WTC11 (cell line): ENCODE data around the gene MRPS22. TPM values are rescaled to one million over a fixed set of nuclear protein-coding genes. Genes with fewer than 3 reads are reported as not detected.

Experiments
- ATAC-seq: fragments of 200-7000 bp; cut with Tn5 transposase; 2 replicates; pipeline ENCODE4 v1.10.0; 2021; ENCODE audit warnings: mild to moderate bottlenecking, moderate library complexity
- CTCF ChIA-PET: fragments of 300-600 bp; sonication (Branson Sonifier 250); formaldehyde crosslinking; loops from one replicate; lab custom pipeline; 2021; ENCODE audit warnings: antibody characterized with exemption; lab: Charles Lee
- POLR2A ChIA-PET: fragments of 350-600 bp; sonication (Branson Sonifier 250); formaldehyde crosslinking; loops from one replicate; lab custom pipeline; 2021; ENCODE audit warnings: antibody characterized with exemption; lab: Charles Lee
- DNase-seq: peaks from one replicate; pipeline ENCODE4 v3.0.0; 2021; ENCODE audit warnings: low spot score
- H3K27ac Mint-ChIP-seq: 2 replicates; pipeline ENCODE4 v1.8.0; 2021; ENCODE audit warnings: mixed read lengths
- H3K27me3 Mint-ChIP-seq: 2 replicates; pipeline ENCODE4 v1.8.0; 2021; ENCODE audit warnings: low read depth, mild to moderate bottlenecking, moderate library complexity, mixed read lengths
- H3K36me3 Mint-ChIP-seq: 2 replicates; pipeline ENCODE4 v1.8.0; 2021; ENCODE audit warnings: mixed read lengths
- H3K4me1 Mint-ChIP-seq: 2 replicates; pipeline ENCODE4 v1.8.0; 2022; ENCODE audit warnings: mixed read lengths
- H3K4me3 Mint-ChIP-seq: 2 replicates; pipeline ENCODE4 v1.8.0; 2021; ENCODE audit warnings: mild to moderate bottlenecking, moderate library complexity, mixed read lengths
- H3K9me3 Mint-ChIP-seq: 2 replicates; pipeline ENCODE4 v1.8.0; 2021; ENCODE audit warnings: mixed read lengths
- AFF4 ChIP-seq: sonication (generic); formaldehyde crosslinking; IDR thresholded peaks from 2 replicates; pipeline ENCODE4 v1.8.1; 2023; ENCODE audit warnings: mild to moderate bottlenecking, missing genetic modification reagents, borderline replicate concordance
- ARID4B ChIP-seq: sonication (generic); formaldehyde crosslinking; IDR thresholded peaks from 2 replicates; pipeline ENCODE4 v1.8.0; 2023; ENCODE audit warnings: missing genetic modification reagents, mild to moderate bottlenecking, borderline replicate concordance
- CREM ChIP-seq: sonication (generic); formaldehyde crosslinking; IDR thresholded peaks from 2 replicates; pipeline ENCODE4 v1.8.1; 2022; ENCODE audit warnings: mild to moderate bottlenecking, missing genetic modification reagents, moderate library complexity
- CTCF ChIP-seq: fragments of 200-600 bp; IDR thresholded peaks from 2 replicates; pipeline ENCODE4 v1.8.0; 2022; ENCODE audit warnings: antibody characterized with exemption
- EMX1 ChIP-seq: fragments of 250-450 bp; sonication (Bioruptor Pico); IDR thresholded peaks from 2 replicates; pipeline ENCODE4 v1.8.0; 2021; ENCODE audit warnings: mild to moderate bottlenecking
- ETV6 ChIP-seq: sonication (generic); formaldehyde crosslinking; IDR thresholded peaks from 2 replicates; pipeline ENCODE4 v1.8.1; 2022; ENCODE audit warnings: mild to moderate bottlenecking, missing genetic modification reagents
- FOXK1 ChIP-seq: sonication (generic); formaldehyde crosslinking; IDR thresholded peaks from 2 replicates; pipeline ENCODE4 v1.8.0; 2022; ENCODE audit warnings: mild to moderate bottlenecking, moderate library complexity, missing genetic modification reagents
- HMGXB4 ChIP-seq: sonication (generic); formaldehyde crosslinking; IDR thresholded peaks from 2 replicates; pipeline ENCODE4 v1.8.1; 2023; ENCODE audit warnings: mild to moderate bottlenecking, moderate library complexity, missing genetic modification reagents
- JAZF1 ChIP-seq: fragments of 250-450 bp; sonication (Bioruptor Pico); IDR thresholded peaks from 2 replicates; pipeline ENCODE4 v1.9.0; 2021; ENCODE audit warnings: moderate library complexity, mild to moderate bottlenecking, inconsistent platforms
- KAT7 ChIP-seq: sonication (generic); formaldehyde crosslinking; IDR thresholded peaks from 2 replicates; pipeline ENCODE4 v1.8.1; 2023; ENCODE audit warnings: missing genetic modification reagents, mild to moderate bottlenecking, borderline replicate concordance
- MAX ChIP-seq: sonication (generic); formaldehyde crosslinking; IDR thresholded peaks from 2 replicates; pipeline ENCODE4 v1.8.0; 2022; ENCODE audit warnings: mild to moderate bottlenecking, missing genetic modification reagents
- MXD4 ChIP-seq: fragments of 250-450 bp; sonication (Bioruptor Pico); IDR thresholded peaks from 2 replicates; pipeline ENCODE4 v1.8.0; 2021; ENCODE audit warnings: mild to moderate bottlenecking, moderate library complexity, borderline replicate concordance
- SP1 ChIP-seq: sonication (generic); formaldehyde crosslinking; conservative IDR thresholded peaks from 2 replicates; pipeline ENCODE4 v1.8.1; 2022; ENCODE audit warnings: missing genetic modification reagents
- TEAD1 ChIP-seq: sonication (generic); formaldehyde crosslinking; IDR thresholded peaks from 2 replicates; pipeline ENCODE4 v1.8.0; 2022; ENCODE audit warnings: mild to moderate bottlenecking, missing genetic modification reagents
- ZNF121 ChIP-seq: sonication (generic); formaldehyde crosslinking; IDR thresholded peaks from 2 replicates; pipeline ENCODE4 v1.8.0; 2023; ENCODE audit warnings: missing genetic modification reagents
- ZNF263 ChIP-seq: sonication (generic); formaldehyde crosslinking; IDR thresholded peaks from 2 replicates; pipeline ENCODE4 v1.8.1; 2022; ENCODE audit warnings: low read depth, mild to moderate bottlenecking, moderate library complexity, missing genetic modification reagents
- total RNA-seq: library from RNA; stranded (reverse); gene quantifications from 3 replicates; pipeline ENCODE4 v1.2.3, GENCODE V29; 2021

The MRPS22 gene
- total RNA-seq, 1 experiment from 2014 or later: 44.6 TPM

- CTCF ChIA-PET: interaction anchor here (1.0 to 2.3 kb wide), 10 partner anchors 10 to 575 kb away, joined by 3 to 62 read pairs (median 7); no protein-coding TSS in a partner anchor
- no peaks in the 10 kb centered on the region for H3K36me3 Mint-ChIP-seq
- no peak overlapping the region for H3K27ac Mint-ChIP-seq
- DNase-seq (no peak), ATAC-seq (no peak)
- H3K27me3 Mint-ChIP-seq: peaks cover 54% of the 10 kb centered on the region
- H3K9me3 Mint-ChIP-seq: no peaks in the 10 kb centered on the region
- H3K4me3 Mint-ChIP-seq: no peak overlapping the region
- POLR2A ChIA-PET: interaction anchor here (0.6 kb wide), 1 partner anchor 484 kb away, joined by 3 read pairs; no protein-coding TSS in a partner anchor
- H3K4me1 Mint-ChIP-seq: peaks cover 4% of the 10 kb centered on the region; the same call in 1 of the 2 replicates
- TF ChIP-seq ZNF121 (no peak), MXD4 (CRISPR knock-in tag) (no peak), AFF4 (CRISPR knock-in tag) (no peak), KAT7 (CRISPR knock-in tag) (no peak), ETV6 (CRISPR knock-in tag) (no peak)
Measured at GRCh38 chr3:139328356-139328755, 15.5 kb upstream of the MRPS22 start.

- Mint-ChIP-seq H3K27me3 (peaks cover 60% of the 10 kb centered on the region), H3K36me3 (no peaks in the 10 kb centered on the region), H3K27ac (no peak overlapping the region), H3K9me3 (no peaks in the 10 kb centered on the region), H3K4me3 (peak overlapping the region; percentile 56), H3K4me1 (peaks cover 4% of the 10 kb centered on the region; the same call in 1 of the 2 replicates)
- DNase-seq: peak; percentile 96
- ChIA-PET CTCF (interaction anchor here (0.6 to 2.3 kb wide), 75 partner anchors 9 to 1504 kb away, joined by 3 to 62 read pairs (median 4); partner anchors contain the start of genes COPB2, FOXL2, FOXL2NB and MRPS22), POLR2A (no interaction called here)
- ATAC-seq: peak; percentile 97
- TF ChIP-seq FOXK1 (CRISPR knock-in tag) (no peak), EMX1 (CRISPR knock-in tag) (no peak), ARID4B (CRISPR knock-in tag) (0 out of 2 replicates have a peak, but pooled peaks have one; percentile 53), MAX (CRISPR knock-in tag) (peak; percentile 84), JAZF1 (no peak), CREM (CRISPR knock-in tag) (0 out of 2 replicates have a peak, but pooled peaks have one; percentile 36), SP1 (peak; percentile 78), TEAD1 (CRISPR knock-in tag) (peak; percentile 82; the same call in 1 of the 2 replicates), CTCF (peak; percentile 99), HMGXB4 (peak; percentile 93), ETV6 (CRISPR knock-in tag) (peak; percentile 67; the same call in 1 of the 2 replicates), ZNF263 (peak; percentile 43; the same call in 1 of the 2 replicates)
Measured at GRCh38 chr3:139329364-139329850, 14.4 kb upstream of the MRPS22 start.
